A673 (cell line): ENCODE measurements around the gene GATB. TPM values are rescaled to one million over a fixed set of nuclear protein-coding genes. Genes with fewer than 3 reads are reported as not detected.

Experiments
- BruUV-seq: library from RNA; stranded (reverse); fragments of 400-500 nt; replicated peaks from 2 replicates; lab custom pipeline; 2021; lab: Mats Ljungman, UMichigan
- CTCF ChIA-PET: fragments of 300-600 bp; sonication (Branson Sonifier 250); formaldehyde crosslinking; loops from one replicate; lab custom pipeline; 2022; ENCODE audit warnings: antibody characterized with exemption; lab: Charles Lee
- POLR2A ChIA-PET: fragments of 300-600 bp; sonication (Branson Sonifier 250); formaldehyde crosslinking; loops from one replicate; lab custom pipeline; 2022; ENCODE audit warnings: antibody characterized with exemption; ENCODE audit not compliant: low non-redundant PET; lab: Charles Lee
- DNase-seq: peaks from one replicate; pipeline ENCODE4 v3.0.0-alpha.2; 2015; ENCODE audit warnings: low spot score
- H3K27ac ChIP-seq: fragments of 200-600 bp; sonication (generic); 2 replicates; pipeline ENCODE4 v1.5.1; 2016; ENCODE audit warnings: mixed run types, low read depth, mild to moderate bottlenecking, mixed read lengths, antibody characterized with exemption, low read length; ENCODE audit not compliant: poor library complexity, severe bottlenecking
- H3K27me3 ChIP-seq: fragments of 200-600 bp; sonication (generic); replicated peaks from 2 replicates; pipeline ENCODE4 v1.6.1; 2017; ENCODE audit warnings: mixed run types, low read depth, mild to moderate bottlenecking, mixed read lengths, antibody characterized with exemption, low read length; ENCODE audit not compliant: insufficient read depth, poor library complexity
- H3K36me3 ChIP-seq: fragments of 200-600 bp; sonication (generic); 2 replicates; pipeline ENCODE4 v1.6.1; 2016; ENCODE audit warnings: mixed run types, mild to moderate bottlenecking, mixed read lengths, antibody characterized with exemption, low read length; ENCODE audit not compliant: insufficient read depth, poor library complexity, severe bottlenecking
- H3K4me1 ChIP-seq: fragments of 200-600 bp; sonication (generic); 2 replicates; pipeline ENCODE4 v1.6.1; 2017; ENCODE audit warnings: mixed run types, mild to moderate bottlenecking, mixed read lengths, antibody characterized with exemption, low read length; ENCODE audit not compliant: insufficient read depth, poor library complexity, severe bottlenecking
- H3K4me3 ChIP-seq: fragments of 200-600 bp; sonication (generic); 2 replicates; pipeline ENCODE4 v1.5.1; 2016; ENCODE audit warnings: low read depth, mixed run types, mild to moderate bottlenecking, mixed read lengths, low read length; ENCODE audit not compliant: poor library complexity, severe bottlenecking
- H3K9me3 ChIP-seq: fragments of 200-600 bp; sonication (generic); 2 replicates; pipeline ENCODE4 v1.6.1; 2016; ENCODE audit warnings: mixed run types, low read depth, mild to moderate bottlenecking, mixed read lengths, antibody characterized with exemption, low read length; ENCODE audit not compliant: poor library complexity, severe bottlenecking
- CTCF ChIP-seq: fragments of 300-800, 200-600 bp; sonication (generic); conservative IDR thresholded peaks from 2 replicates; pipeline ENCODE4 v1.5.1; 2017; ENCODE audit warnings: low read depth, mild to moderate bottlenecking, antibody characterized with exemption, low read length, moderate library complexity, mixed read lengths
- EZH2 ChIP-seq: fragments of 200-600 bp; sonication (generic); IDR thresholded peaks from 2 replicates; pipeline ENCODE4 v1.6.1; 2017; ENCODE audit warnings: borderline replicate concordance, low read depth, mild to moderate bottlenecking, mixed read lengths, antibody characterized with exemption, low read length; ENCODE audit not compliant: poor library complexity, severe bottlenecking
- intact Hi-C: fragments of 100-400 bp; cut with micrococcal nuclease; formaldehyde crosslinking; loops from one replicate; pipeline ENCODE4 v1.10.0; 2022; ENCODE audit not compliant: unreplicated experiment
- total RNA-seq: library from RNA; stranded (reverse); gene quantifications from 2 replicates; pipeline ENCODE4 v1.2.3, GENCODE V29; 2021

GATB gene
- total RNA-seq, 1 experiment from 2014 or later: 23.8 TPM

- Histone ChIP-seq H3K27ac (no peak overlapping the region), H3K4me3 (no peak overlapping the region), H3K4me1 (no peaks in the 10 kb centered on the region), H3K36me3 (no peaks in the 10 kb centered on the region), H3K9me3 (no peaks in the 10 kb centered on the region), H3K27me3 (no peaks in the 10 kb centered on the region)
- DNase-seq: no peak
- POLR2A ChIA-PET: no interaction called here
- CTCF ChIA-PET: no interaction called here
- TF ChIP-seq EZH2 (no peak), CTCF (no peak)
- intact Hi-C loops: no loop called here
- BruUV-seq: no TSS peak
These were observed 75.5 kb downstream of the GATB start for GRCh38 chr4:151685303-151685702.

- Histone ChIP-seq H3K4me3 (no peak overlapping the region), H3K27me3 (no peaks in the 10 kb centered on the region), H3K36me3 (no peaks in the 10 kb centered on the region), H3K4me1 (no peaks in the 10 kb centered on the region), H3K9me3 (no peaks in the 10 kb centered on the region), H3K27ac (no peak overlapping the region)
- TF ChIP-seq CTCF (no peak), EZH2 (no peak)
- ChIA-PET POLR2A (no interaction called here), CTCF (no interaction called here)
- BruUV-seq: no TSS peak
- no peak for DNase-seq
- intact Hi-C loops: no loop called here
These were observed 79.7 kb downstream of the GATB start for GRCh38 chr4:151681085-151681484.

- Histone ChIP-seq H3K4me3 (no peak overlapping the region), H3K27ac (no peak overlapping the region), H3K36me3 (no peaks in the 10 kb centered on the region), H3K27me3 (no peaks in the 10 kb centered on the region), H3K9me3 (no peaks in the 10 kb centered on the region), H3K4me1 (no peaks in the 10 kb centered on the region)
- BruUV-seq: no TSS peak
- DNase-seq: no peak
- CTCF ChIA-PET: no interaction called here
- POLR2A ChIA-PET: no interaction called here
- intact Hi-C loops: no loop called here
- TF ChIP-seq EZH2 (no peak), CTCF (no peak)
These were observed 81.6 kb downstream of the GATB start for GRCh38 chr4:151679231-151679630.
